Activated CD8-positive, alpha-beta T cell treated with anti-CD3 and anti-CD28 coated beads for 36 hours (primary cell): ENCODE results near the gene PTPN18. TPM values are rescaled to one million over a fixed set of nuclear protein-coding genes. Genes with fewer than 3 reads are reported as not detected.
A peak's percentile ranks its signal among the peaks of the same experiment; 100 is the strongest.

Source experiments
- ATAC-seq: fragments of 200-7000 bp; cut with Tn5 transposase; one replicate; pipeline ENCODE4 v1.10.0; 2021; ENCODE audit warnings: mild to moderate bottlenecking, moderate library complexity
- CTCF ChIA-PET: fragments of 350-600 bp; sonication (Branson Sonifier 250); formaldehyde crosslinking; loops from one replicate; lab custom pipeline; 2021; ENCODE audit warnings: antibody characterized with exemption; lab: Charles Lee
- POLR2A ChIA-PET: fragments of 350-600 bp; sonication (Branson Sonifier 250); formaldehyde crosslinking; loops from one replicate; lab custom pipeline; 2021; ENCODE audit warnings: antibody characterized with exemption; lab: Charles Lee
- DNase-seq: peaks from one replicate; pipeline ENCODE4 v3.0.0-alpha.2; 2020
- H3K27ac Mint-ChIP-seq: one replicate; pipeline ENCODE4 v1.8.0; 2021; ENCODE audit warnings: mild to moderate bottlenecking, mixed read lengths
- H3K27me3 Mint-ChIP-seq: one replicate; pipeline ENCODE4 v1.8.0; 2021; ENCODE audit warnings: mixed read lengths
- H3K36me3 Mint-ChIP-seq: one replicate; pipeline ENCODE4 v1.8.0; 2021; ENCODE audit warnings: low read depth, mixed read lengths
- H3K4me1 Mint-ChIP-seq: one replicate; pipeline ENCODE4 v1.8.0; 2021; ENCODE audit warnings: low read depth, mixed read lengths
- H3K4me3 Mint-ChIP-seq: one replicate; pipeline ENCODE4 v1.8.0; 2021; ENCODE audit warnings: mild to moderate bottlenecking, moderate library complexity, mixed read lengths
- H3K9me3 Mint-ChIP-seq: one replicate; pipeline ENCODE4 v1.8.0; 2021; ENCODE audit warnings: mixed read lengths
- CTCF ChIP-seq: fragments of 200-600 bp; IDR thresholded peaks from one replicate; pipeline ENCODE4 v1.8.0; 2022; ENCODE audit warnings: antibody characterized with exemption, mild to moderate bottlenecking
- intact Hi-C: fragments of 100-400 bp; cut with micrococcal nuclease; formaldehyde crosslinking; loops from one replicate; pipeline ENCODE4 v1.10.0; 2022
- total RNA-seq, 2 experiments: library from RNA; stranded (reverse); gene quantifications; one replicate each; pipeline ENCODE4 v1.2.3, GENCODE V29; 2021

PTPN18 gene
- total RNA-seq, 2 experiments from 2014 or later = 32.9 to 35.4 TPM

GRCh38 chr2:130355172-130355577, 681 bp upstream of the PTPN18 start:
- intact Hi-C loops = no loop called here
- Mint-ChIP-seq H3K27ac (peak overlapping the region; percentile 13), H3K4me3 (peak overlapping the region; percentile 66), H3K4me1 (peaks cover 9% of the 10 kb centered on the region), H3K27me3 (no peaks in the 10 kb centered on the region), H3K36me3 (no peaks in the 10 kb centered on the region), H3K9me3 (no peaks in the 10 kb centered on the region)
- no peak for TF ChIP-seq CTCF
- ATAC-seq (no peak), DNase-seq (no peak)
- CTCF ChIA-PET = interaction anchor here (1.3 to 2.9 kb wide), 2 partner anchors 15 to 17 kb away, joined by 3 to 10 read pairs; no protein-coding TSS in a partner anchor
- POLR2A ChIA-PET = interaction anchor here (0.9 to 5.8 kb wide), 4 partner anchors 12 to 36 kb away, joined by 3 to 65 read pairs (median 4); partner anchors contain the start of gene IMP4

GRCh38 chr2:130357864-130358263, 2.0 kb downstream of the PTPN18 start:
- Mint-ChIP-seq H3K4me1 (peaks cover 9% of the 10 kb centered on the region), H3K36me3 (no peaks in the 10 kb centered on the region), H3K4me3 (no peak overlapping the region), H3K9me3 (no peaks in the 10 kb centered on the region), H3K27me3 (no peaks in the 10 kb centered on the region), H3K27ac (no peak overlapping the region)
- POLR2A ChIA-PET = no interaction called here
- intact Hi-C loops = no loop called here
- ATAC-seq (no peak), DNase-seq (no peak)
- CTCF ChIA-PET = no interaction called here
- TF ChIP-seq CTCF = no peak

- no peak for DNase-seq
- Mint-ChIP-seq H3K27ac (no peak overlapping the region), H3K4me1 (peaks cover 9% of the 10 kb centered on the region), H3K36me3 (no peaks in the 10 kb centered on the region), H3K4me3 (no peak overlapping the region), H3K27me3 (no peaks in the 10 kb centered on the region), H3K9me3 (no peaks in the 10 kb centered on the region)
- TF ChIP-seq CTCF = no peak
- ATAC-seq = no peak
- POLR2A ChIA-PET = no interaction called here
- CTCF ChIA-PET = interaction anchor here (1.3 kb wide), 1 partner anchor 15 kb away, joined by 3 read pairs; no protein-coding TSS in a partner anchor
- intact Hi-C loops = no loop called here
Measured at GRCh38 chr2:130358420-130359350, 2.8 kb downstream of the PTPN18 start.

- ChIA-PET CTCF (interaction anchor here (1.3 kb wide), 1 partner anchor 14 kb away, joined by 3 read pairs; no protein-coding TSS in a partner anchor), POLR2A (interaction anchor here (1.2 kb wide), 1 partner anchor 12 kb away, joined by 3 read pairs; no protein-coding TSS in a partner anchor)
- Mint-ChIP-seq H3K9me3 (no peaks in the 10 kb centered on the region), H3K4me1 (peaks cover 8% of the 10 kb centered on the region), H3K4me3 (no peak overlapping the region), H3K36me3 (no peaks in the 10 kb centered on the region), H3K27me3 (no peaks in the 10 kb centered on the region), H3K27ac (no peak overlapping the region)
- ATAC-seq (no peak), DNase-seq (no peak)
- intact Hi-C loops = no loop called here
- no peak for TF ChIP-seq CTCF
Measured at GRCh38 chr2:130359466-130359865, 3.6 kb downstream of the PTPN18 start.

GRCh38 chr2:130363479-130363878, 7.6 kb downstream of the PTPN18 start:
- Mint-ChIP-seq H3K27me3 (no peaks in the 10 kb centered on the region), H3K9me3 (no peaks in the 10 kb centered on the region), H3K27ac (no peak overlapping the region), H3K36me3 (no peaks in the 10 kb centered on the region), H3K4me3 (no peak overlapping the region), H3K4me1 (no peaks in the 10 kb centered on the region)
- ChIA-PET POLR2A (no interaction called here), CTCF (no interaction called here)
- no peak for TF ChIP-seq CTCF
- no peak for ATAC-seq
- intact Hi-C loops = no loop called here
- no peak for DNase-seq
